ACHN (cell line): Measurements from ENCODE around the gene GPR157.
"Not testable (repeated sequence)": the region's sequence is repeated elsewhere in the genome, so short reads cannot be mapped to it uniquely, and the experiment has no call there.

Experiments
- DNase-seq: peaks from one replicate; pipeline ENCODE4 v3.0.0-alpha.2; 2015
- in situ Hi-C: cut with HindIII; loops from 2 replicates; pipeline ENCODE4 v1.10.0; 2017; ENCODE audit warnings: low sequenced_read_pairs, low pct_ligation_motif_present, low pct_unique_long_range_greater_than_20kb

The GPR157 gene

GRCh38 chr1:9125325-9125724 lies 3.6 kb downstream of the GPR157 start:
- in situ Hi-C loops, result no loop called here
- no peak for DNase-seq

GRCh38 chr1:9124389-9124788 lies 4.5 kb downstream of the GPR157 start:
- DNase-seq, in situ Hi-C loops: not testable (repeated sequence)

GRCh38 chr1:9123665-9124064 lies 5.2 kb downstream of the GPR157 start:
- in situ Hi-C loops, DNase-seq: not testable (repeated sequence)

GRCh38 chr1:9121496-9122409 lies 7.1 kb downstream of the GPR157 start:
- in situ Hi-C loops, result no loop called here
- DNase-seq, result no peak

GRCh38 chr1:9120312-9120958 lies 8.5 kb downstream of the GPR157 start:
- no peak for DNase-seq
- in situ Hi-C loops, result no loop called here

GRCh38 chr1:9119745-9120144 lies 9.2 kb downstream of the GPR157 start:
- in situ Hi-C loops, result no loop called here
- no peak for DNase-seq

- in situ Hi-C loops, result no loop called here
These were observed 10.7 kb downstream of the GPR157 start for GRCh38 chr1:9118186-9118585.

GRCh38 chr1:9115351-9116205 lies 13.3 kb downstream of the GPR157 start:
- in situ Hi-C loops, result no loop called here
- DNase-seq, result no peak

More at GRCh38 chr1:9118186-9118585, 10.7 kb downstream of the GPR157 start:
- DNase-seq, result no peak

- in situ Hi-C loops, result no loop called here
- DNase-seq, result no peak
These were observed 15.7 kb downstream of the GPR157 start for GRCh38 chr1:9112961-9113880.

GRCh38 chr1:9111957-9112356 lies 16.9 kb downstream of the GPR157 start:
- no peak for DNase-seq
- in situ Hi-C loops, result no loop called here

- in situ Hi-C loops, result no loop called here
- no peak for DNase-seq
These were observed 17.6 kb downstream of the GPR157 start for GRCh38 chr1:9111357-9111691.

GRCh38 chr1:9110669-9111356 lies 18.1 kb downstream of the GPR157 start:
- DNase-seq, result peak; percentile 67
- in situ Hi-C loops, result no loop called here

- in situ Hi-C loops, result no loop called here
- DNase-seq, result no peak
These were observed 20.7 kb downstream of the GPR157 start for GRCh38 chr1:9108056-9108665.

GRCh38 chr1:9107136-9107535 lies 21.8 kb downstream of the GPR157 start:
- no peak for DNase-seq
- in situ Hi-C loops, result no loop called here

- no peak for DNase-seq
- in situ Hi-C loops, result no loop called here
These were observed 22.6 kb downstream of the GPR157 start for GRCh38 chr1:9106286-9106685.

GRCh38 chr1:9105336-9105867 lies 23.5 kb downstream of the GPR157 start:
- DNase-seq, result no peak
- in situ Hi-C loops, result no loop called here
